ENCODE results near the gene DHRS11.

Gene DHRS11, protein sequence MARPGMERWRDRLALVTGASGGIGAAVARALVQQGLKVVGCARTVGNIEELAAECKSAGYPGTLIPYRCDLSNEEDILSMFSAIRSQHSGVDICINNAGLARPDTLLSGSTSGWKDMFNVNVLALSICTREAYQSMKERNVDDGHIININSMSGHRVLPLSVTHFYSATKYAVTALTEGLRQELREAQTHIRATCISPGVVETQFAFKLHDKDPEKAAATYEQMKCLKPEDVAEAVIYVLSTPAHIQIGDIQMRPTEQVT

DNA sequence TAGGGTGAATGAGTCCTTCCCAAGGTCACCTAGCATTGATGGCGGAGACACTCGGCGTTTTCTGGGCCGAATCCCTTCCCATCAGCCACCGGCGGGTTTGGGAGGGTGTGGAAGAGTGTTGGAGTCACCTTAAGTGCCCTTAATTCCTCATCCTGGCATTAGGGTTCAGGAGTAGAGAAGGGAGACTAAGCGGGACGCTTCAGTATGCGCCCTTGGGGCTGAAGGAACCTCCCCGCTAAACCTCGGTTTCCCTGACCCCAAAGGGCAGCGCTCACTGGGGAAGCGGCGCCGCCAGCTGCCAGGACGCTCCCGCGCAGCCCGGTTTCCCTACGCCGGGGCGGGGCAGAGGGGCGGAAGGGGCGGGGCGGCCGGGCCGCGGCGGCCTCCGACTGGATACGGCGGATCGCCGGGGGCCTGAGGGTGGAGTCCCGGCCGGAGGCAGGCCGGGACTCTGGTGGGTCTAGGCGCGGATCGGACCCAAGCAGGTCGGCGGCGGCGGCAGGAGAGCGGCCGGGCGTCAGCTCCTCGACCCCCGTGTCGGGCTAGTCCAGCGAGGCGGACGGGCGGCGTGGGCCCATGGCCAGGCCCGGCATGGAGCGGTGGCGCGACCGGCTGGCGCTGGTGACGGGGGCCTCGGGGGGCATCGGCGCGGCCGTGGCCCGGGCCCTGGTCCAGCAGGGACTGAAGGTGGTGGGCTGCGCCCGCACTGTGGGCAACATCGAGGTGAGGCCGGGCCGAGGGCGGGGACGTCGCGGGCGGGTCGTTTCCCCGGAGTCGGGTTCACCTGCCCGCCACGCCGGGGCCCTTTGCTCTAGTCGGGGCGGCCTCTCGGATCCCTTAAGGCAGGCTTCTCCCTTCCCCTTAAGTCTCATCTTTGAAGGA is at the start of gene DHRS11:
DHRS11 (plus strand) TSS at position 446 of the 882 bp plus-strand sequence; CDS start at position 577, 131 bp downstream.
- peak; percentile 62 for DNase-seq (ENCODE audit: low read depth)

DNA sequence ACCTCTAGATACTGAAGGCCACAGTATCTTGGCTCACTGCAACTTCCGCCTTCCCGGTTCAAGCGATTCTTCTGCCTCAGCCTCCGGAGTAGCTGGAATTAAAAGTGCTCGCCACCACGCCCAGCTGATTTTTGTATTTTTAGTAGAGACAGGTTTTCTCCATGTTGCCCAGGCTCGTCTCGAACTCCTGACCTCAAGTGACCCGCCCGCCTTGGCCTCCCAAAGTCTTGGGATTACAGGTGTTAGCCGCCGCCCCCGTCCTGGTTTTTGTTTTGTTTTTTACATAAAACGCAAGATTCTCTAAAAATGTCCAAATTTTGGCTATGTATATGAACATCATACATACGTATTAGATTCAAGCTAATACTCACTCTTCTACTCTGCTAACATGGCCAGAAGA is 48.9 kb upstream of the DHRS11 start:
- no peak for DNase-seq (ENCODE audit: low read depth)

DNA sequence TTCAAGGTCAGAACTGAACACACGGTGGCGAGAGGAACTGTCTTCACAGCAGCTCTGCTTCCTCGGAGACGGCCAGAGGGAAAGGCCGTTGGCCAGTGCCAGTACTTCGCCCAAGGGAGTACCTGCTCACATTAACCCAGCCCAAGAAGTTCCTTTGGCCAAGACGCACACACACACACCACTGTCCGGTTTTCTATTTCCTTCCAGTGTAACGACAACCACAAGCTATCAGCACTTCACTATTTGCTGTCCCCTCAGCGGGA is 47.7 kb upstream of the DHRS11 start:
- DNase-seq (ENCODE audit: low read depth): no peak

DNA sequence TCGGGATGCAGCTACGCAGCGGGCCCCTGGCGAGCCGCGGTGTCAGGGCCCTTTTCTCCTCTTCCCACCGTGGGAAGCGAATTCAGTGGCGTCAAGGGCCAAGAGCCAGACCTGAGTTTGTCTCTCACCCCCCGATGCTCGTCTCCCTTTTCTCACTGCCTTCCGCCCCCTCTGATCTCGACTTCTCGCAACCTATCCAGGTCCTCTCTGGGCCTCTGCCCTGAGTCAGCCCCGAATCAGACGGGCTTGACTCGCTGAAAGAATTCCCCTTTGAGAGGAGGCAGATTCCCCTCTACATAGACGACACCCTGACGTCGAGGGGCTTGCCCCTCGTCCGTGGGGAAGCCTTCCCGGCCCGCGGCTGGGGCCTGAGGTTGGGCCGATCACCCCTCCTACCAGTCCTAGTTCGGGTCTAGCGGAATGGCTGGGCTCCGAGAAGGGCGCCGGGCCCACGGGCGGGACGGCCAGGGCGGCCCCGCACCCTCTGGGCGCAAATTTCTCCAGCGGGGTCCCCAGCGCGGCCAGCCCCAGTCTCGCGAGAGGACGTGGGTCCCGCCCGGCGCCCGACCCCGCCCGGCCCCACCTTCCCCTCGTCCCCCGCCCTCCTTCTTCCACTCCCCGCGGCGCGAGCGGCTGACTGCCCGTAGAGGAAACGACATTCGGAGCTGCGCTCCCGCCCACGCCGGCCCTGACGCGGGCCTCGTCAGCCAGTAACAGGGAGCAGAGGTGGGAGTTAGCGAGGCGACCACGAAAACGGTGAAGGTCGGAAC is 47.2 kb upstream of the DHRS11 start, which contains the start of gene GGNBP2:
GGNBP2 (plus strand) TSS at position 613 of the 770 bp plus-strand sequence. CDS start 806 bp downstream, outside the sequence.
- DNase-seq (ENCODE audit: low read depth): peak; percentile 84

DNA sequence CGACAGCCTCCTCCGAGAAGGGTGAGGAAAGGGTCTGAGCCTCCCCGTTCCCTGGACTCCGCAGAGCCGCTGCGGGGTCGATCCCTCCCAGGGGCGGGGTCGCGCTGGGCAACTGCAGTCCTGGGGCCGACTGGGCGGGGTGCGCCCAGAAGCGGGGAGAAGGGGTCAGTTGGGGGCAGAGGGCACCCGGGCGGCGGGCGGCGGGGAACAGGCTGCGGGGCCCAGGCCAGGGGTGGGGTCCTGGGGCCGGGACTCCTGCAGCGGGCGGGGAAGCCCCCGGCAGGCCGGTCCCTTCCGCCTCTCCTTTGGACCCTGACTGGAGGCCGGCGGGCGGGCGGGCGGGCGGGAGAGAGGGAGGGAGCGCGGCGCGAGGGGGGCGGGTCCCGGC is 46.6 kb upstream of the DHRS11 start:
- DNase-seq (ENCODE audit: low read depth): no peak

DNA sequence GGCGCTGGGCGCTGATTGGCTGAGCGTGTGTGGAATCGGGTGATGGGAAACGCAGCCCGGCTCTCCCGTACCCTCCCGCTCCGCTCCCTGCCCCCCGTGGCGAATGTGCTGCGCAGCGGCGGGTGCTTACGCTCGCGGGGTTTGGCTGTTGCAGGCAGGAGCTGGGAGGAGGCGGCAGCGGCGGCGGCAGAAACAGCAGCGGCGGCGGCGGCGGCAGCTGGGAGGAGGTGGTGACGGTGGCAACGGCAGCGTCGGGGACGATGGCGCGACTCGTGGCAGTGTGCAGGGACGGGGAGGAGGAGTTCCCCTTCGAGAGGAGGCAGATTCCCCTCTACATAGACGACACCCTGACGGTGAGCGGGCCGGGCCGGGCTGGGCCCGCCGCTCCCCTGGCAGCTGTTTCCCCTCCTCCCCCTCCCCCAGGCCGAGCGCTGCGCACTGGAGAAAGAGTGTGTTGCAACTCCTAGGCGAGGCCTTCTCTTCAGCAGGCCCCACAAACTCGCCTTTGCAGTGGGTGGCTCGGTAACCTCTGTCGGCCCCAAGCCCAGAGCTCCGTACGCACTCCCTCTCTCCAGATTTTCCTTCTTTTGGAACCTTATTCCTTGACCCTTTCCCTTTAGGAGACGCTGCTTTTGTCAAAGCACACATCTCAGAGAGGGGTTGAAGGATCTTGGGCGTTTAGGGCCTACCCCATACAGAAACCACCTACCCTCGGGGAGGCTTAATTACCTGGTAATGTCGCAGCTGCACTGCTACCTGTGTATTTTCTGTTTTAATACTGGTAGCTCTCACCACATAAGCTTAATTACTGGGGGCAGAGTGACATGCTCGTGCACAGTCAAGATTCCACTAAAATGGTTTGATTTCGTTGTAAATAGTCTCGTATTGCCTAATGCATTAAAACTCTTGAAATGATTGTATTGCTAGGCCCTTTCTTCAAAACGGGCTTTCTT is 45.9 kb upstream of the DHRS11 start:
- DNase-seq (ENCODE audit: low read depth): peak; percentile 96

DNA sequence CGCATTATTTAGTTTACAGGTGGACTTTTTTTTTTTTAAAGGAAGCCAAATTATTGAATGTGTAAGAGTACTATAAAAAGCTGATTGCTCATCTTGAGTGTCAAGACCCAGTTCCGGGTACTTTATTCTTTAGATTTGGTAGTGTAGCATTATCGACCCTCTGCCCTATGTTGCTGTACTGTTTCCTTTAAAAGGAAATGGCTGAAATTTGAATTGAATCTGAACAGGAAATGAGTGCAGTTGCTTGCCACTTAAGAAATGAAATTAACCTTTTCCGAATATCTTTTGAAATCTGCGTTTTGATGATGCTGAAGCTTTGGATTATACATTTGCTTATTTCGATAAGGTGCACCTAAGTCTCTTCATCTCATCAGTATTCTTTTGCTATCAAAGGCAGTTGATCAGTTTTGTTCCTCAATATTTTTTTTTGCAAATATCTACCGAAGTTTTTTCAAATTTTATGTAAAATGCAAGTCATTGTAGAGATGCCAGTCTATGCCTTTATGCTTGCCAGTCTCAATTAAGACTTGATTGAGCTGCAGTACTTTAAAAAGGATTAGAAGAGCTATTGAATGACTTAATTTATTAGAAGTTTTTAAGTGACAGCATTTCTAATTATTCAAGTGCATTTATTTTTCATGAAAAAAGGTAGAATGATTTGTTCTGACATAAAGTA is 45.1 kb upstream of the DHRS11 start:
- no peak for DNase-seq (ENCODE audit: low read depth)

DNA sequence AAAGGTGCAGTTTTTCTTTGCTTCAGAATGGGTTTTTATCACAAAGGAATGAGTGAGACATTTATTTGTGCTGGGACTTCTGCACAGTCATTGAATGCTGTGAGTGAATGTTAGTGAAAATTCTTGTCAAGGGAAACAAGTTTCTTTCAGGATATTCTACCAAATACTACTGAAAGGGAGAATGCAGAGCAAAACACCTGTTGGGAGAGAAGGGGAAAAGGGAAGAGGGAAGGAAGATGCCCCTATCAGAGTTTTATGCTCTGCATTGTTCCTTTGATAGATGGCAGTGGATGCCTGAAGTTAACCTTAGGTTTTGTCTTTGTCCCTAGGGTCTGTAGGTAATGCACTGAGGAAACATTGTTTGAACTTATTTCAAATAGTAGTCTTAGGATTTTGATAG is 43.9 kb upstream of the DHRS11 start:
- DNase-seq (ENCODE audit: low read depth): no peak

DNA sequence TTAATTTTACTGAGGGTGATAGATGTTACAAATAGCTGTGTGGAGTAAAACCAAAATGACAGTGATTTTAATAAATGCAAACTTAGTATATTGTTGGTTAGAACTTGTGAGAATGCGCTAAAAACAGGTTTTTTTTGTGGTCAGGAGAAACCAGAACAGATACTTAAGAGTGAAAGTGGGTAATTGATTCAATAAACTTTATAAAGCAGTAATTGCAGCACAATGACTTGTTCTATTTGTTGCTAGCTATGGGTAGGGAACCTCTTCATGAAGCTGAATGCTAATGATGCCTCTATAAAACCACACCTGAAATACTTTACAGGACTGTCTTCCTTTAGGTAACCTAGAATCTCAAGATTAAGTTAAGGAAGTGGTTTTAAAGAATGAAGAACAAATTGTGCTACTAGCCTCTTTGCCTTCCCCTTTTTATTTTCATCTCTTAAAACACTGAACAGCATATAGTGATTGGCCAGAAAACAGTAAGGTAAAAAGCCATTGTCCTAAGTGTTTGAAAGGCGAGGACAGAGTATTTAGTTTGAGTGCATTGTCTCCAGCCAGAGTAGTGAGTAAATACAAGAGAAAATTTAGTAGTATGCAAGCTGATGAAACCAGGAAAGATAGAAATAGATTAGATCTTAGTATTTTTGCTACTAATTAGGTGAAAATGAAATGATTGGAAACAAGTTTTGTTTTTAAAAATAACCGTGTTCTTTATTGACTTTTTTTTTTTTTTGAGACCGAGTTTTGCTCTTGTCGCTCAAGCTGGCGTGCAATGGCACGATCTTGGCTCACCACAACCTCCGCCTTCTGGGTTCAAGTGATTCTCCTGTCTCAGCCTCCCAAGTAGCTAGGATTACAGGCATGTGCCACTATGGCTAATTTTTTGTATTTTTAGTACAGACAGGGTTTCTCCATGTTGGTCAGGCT is 40.9 kb upstream of the DHRS11 start:
- no peak for DNase-seq (ENCODE audit: low read depth)

DNA sequence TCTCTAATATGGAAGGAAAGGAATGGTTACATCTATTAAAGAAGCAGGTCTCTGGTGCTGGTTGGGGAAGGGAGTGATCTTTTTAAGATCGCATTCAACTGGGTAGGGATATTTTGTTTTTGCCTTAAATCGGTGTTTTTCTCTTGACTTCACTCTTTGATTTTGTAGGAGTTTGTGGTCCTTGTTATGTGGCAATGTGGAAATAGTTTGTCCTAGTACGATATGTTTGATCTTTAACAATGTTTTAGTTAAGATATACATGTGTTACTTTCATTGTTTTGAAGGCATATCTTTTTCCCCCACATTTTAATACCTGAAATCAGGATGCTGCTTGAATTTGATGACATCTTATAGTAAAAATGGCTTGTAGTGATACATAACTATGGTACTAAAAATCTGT is 38.2 kb upstream of the DHRS11 start:
- no peak for DNase-seq (ENCODE audit: low read depth)

DNA sequence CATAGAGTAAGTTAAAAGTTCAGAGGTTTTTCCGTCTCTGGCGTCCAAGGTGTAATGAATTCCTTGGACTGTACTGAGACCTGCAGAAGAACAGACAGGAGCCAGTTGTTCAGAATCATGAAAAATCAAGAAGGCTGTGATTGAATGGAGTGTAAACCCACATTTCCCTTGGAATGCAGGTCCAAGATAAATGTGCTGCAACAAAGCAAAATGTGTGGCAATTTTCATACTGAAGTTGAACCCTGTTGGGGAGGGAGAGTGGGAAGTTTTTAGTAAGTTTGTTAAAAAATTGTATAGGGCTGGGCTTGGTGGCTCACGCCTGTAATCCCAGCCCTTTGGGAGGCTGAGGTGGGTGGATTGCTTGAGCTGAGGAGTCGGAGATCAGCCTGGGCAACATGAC is 25.6 kb upstream of the DHRS11 start:
- DNase-seq (ENCODE audit: low read depth): no peak

DNA sequence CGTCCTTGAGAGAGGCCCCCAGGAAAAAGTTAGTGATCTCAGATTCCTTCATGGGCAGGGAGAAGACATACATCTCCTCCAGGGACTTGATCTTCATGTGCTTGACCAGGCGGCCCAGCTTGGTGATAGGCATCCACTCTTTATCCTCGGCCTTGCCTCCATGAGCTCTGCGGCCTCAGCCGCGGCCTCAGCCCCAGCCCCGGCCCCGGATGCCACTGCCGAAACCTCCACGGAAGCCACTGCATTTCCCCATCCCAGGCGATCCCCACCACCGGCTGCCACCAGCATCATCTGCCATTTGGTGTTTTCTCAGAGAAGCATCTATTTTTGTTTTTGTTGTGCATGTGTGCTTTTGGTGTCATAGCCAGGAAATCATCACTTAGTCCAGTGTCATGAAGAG is 16.7 kb upstream of the DHRS11 start:
- DNase-seq (ENCODE audit: low read depth): no peak

DNA sequence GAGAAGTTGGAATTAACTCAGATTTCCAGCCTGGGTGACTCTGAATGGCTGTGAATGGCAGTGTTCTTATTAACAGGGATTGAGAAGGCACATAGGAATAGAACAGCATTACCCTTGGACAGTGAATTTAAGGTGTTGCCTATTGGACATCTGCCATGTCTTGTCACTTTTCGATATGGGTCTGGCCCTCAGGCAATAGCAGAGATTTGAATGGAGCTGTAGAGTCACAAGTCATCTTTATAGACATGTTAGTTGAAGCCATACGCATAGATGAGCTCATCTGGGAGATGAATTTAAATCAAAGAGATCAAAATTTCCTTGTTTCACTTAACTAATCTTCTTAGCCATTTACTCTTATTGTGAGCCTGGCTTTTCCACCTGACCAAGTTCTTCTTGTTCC is 14.9 kb upstream of the DHRS11 start:
- no peak for DNase-seq (ENCODE audit: low read depth)

DNA sequence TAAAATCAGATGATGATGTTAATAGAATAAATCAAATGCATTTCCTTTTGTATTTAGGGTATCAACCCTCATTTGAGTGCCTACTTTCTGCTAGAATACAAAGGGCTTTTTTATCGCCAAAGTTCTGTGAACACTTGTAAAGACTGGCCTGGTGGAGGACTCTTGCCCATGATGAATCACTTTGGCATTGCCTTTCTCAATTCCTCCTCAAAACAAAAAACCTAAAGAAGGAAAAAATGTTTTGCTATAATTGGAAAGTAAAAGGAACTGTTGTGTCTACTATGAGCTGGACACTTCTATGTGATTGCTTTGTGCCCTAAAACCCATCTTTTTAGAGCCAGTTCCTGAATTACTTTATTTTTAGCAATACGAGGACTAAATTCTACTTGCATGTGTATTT is 13.0 kb upstream of the DHRS11 start:
- no peak for DNase-seq (ENCODE audit: low read depth)

DNA sequence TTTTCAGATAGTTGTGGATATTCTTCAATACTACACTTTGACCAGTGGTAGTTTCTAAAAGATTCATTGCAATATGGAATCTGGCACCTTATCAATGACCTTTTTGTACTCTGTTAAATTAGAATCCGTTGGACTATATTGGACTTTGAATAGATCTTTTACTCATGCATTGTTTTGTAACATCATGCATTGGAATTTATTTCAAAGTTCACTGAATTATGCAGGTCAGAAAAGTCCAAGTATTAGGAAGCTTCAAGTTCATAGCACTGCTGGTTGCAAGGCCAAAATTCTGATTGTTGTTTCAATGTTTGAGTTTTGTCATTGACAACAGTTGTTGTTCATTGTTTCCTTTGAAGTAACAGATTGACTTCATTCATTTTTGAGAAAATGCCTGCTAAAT is 7.9 kb upstream of the DHRS11 start:
- no peak for DNase-seq (ENCODE audit: low read depth)

DNA sequence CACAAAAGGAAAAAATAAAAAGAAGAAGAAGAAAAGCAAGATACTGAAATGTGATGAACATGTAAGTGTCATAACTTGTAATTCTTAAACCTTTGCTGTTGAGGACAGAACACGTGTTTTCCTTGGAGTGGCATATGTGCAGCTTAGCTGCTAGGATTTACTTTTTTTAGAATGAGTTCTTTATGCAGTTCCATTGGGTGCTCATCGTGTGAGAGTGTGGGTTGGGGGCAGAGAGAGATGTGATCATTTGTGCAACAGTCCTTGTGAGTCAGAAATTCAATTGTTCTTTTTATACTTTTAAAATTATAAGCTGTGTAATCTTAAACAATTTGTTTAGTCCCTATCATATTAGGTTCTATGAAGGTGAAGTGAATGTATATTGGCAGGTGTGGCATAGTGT is 5.5 kb upstream of the DHRS11 start:
- DNase-seq (ENCODE audit: low read depth): no peak

DNA sequence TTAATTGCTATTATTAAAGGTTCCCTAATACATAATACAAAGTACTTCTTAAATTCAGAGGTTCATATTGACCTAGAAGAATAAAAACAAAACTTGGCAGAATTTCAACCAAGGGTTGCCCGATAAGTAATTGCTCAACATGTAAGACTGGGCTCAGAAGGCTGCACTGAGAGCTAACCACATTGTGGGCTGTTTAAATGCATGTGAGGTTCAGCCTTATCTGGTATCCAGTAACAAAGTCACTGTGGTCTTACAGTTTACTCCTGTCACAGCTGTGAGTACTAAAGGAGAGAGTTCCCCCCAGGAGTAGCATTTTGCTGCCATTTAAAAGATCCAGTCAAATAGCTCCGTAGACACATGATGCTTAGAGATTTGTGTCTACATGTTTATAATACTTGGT is 1.6 kb upstream of the DHRS11 start:
- DNase-seq (ENCODE audit: low read depth): no peak

DNA sequence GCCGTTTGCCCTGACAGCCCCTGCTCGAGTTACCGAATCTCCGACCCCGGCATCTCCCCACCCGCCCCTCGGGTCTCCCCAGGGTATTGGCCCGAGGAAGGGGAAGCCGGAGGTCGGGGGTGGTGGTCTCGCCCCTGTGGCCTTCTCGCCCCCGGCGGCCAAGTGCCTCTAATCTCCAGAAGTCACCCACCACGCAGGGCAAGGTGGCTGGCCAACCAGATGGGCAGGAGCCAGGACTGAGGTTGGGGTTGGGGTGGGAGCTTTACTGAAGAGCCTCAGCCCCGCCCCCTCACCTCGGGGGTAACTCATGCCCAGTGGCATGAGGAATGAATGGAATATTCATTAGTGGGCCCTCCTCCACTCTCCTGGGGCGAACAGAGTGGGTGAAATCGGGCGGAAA is 637 bp downstream of the DHRS11 start:
- no peak for DNase-seq (ENCODE audit: low read depth)

DNA sequence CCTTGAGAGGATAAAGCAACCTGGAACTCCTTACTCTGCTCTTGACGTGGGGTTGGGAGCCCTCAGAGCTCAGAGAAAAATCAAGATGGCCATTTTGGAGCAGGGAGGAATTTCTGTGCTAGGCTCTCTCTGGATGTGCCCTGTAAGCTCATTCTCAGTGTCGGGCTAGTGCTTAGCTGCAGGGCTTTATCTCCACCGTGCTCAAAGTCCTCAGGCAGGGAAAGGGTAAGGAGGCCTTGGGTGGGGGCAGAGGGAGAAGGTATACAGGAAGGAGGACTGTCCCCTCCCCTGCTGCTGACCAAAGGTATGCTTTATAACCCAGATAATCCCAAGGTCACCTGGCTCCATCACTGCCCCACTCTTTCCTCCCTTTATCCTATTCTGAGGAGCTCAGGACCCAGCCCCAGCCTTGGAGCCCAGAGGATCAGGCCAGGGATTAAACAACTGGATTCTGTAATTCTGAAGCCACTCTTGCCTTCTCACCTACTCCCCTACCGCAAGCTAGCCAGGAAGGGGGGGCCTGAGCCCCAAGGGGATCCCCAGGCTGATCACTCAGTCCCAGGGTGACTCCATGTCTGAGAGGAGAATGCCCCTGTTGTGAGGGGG is 1.1 kb downstream of the DHRS11 start:
- no peak for DNase-seq (ENCODE audit: low read depth)

Data from T-helper 22 cell (primary cell).